ENCODE data around the gene GGT1. TPM values are rescaled to one million over a fixed set of nuclear protein-coding genes. Genes with fewer than 3 reads are reported as not detected.
"Not testable (repeated sequence)": the region's sequence is repeated elsewhere in the genome, so short reads cannot be mapped to it uniquely, and the experiment has no call there.

The GGT1 gene
- total RNA-seq, 1 donor from 2014 or later: 6.9 TPM

- peak in 1 of 2 donors; percentile 26 for DNase-seq (ENCODE audit: low read depth in 2 of 2)
These were observed 30.4 kb downstream of the GGT1 start for GRCh38 chr22:24633231-24634023.

GRCh38 chr22:24634776-24635389 lies 31.9 kb downstream of the GGT1 start:
- peak in 1 of 2 donors; percentile 3 for DNase-seq (ENCODE audit: low read depth in 2 of 2)

GRCh38 chr22:24636513-24636912 lies 33.5 kb downstream of the GGT1 start:
- DNase-seq (ENCODE audit: low read depth in 2 of 2): not testable (repeated sequence)

GRCh38 chr22:24642307-24642706 lies 39.3 kb downstream of the GGT1 start:
- DNase-seq (ENCODE audit: low read depth in 2 of 2): not testable (repeated sequence)

GRCh38 chr22:24644409-24644808 lies 41.4 kb downstream of the GGT1 start:
- not testable (repeated sequence) for DNase-seq (ENCODE audit: low read depth in 2 of 2)

- DNase-seq (ENCODE audit: low read depth in 2 of 2): not testable (repeated sequence)
These were observed 42.7 kb downstream of the GGT1 start for GRCh38 chr22:24645408-24646399.

- not testable (repeated sequence) for DNase-seq (ENCODE audit: low read depth in 2 of 2)
These were observed 43.8 kb downstream of the GGT1 start for GRCh38 chr22:24646756-24647155.

- DNase-seq (ENCODE audit: low read depth in 2 of 2): not testable (repeated sequence)
These were observed 46.4 kb downstream of the GGT1 start for GRCh38 chr22:24649371-24649770.

GRCh38 chr22:24650884-24651283 lies 47.9 kb downstream of the GGT1 start:
- DNase-seq (ENCODE audit: low read depth in 2 of 2): not testable (repeated sequence)

GRCh38 chr22:24665395-24665794 lies 62.4 kb downstream of the GGT1 start:
- not testable (repeated sequence) for DNase-seq (ENCODE audit: low read depth in 2 of 2)

- DNase-seq (ENCODE audit: low read depth in 2 of 2): not testable (repeated sequence)
These were observed 64.9 kb downstream of the GGT1 start for GRCh38 chr22:24667904-24668303.

GRCh38 chr22:24672532-24672931 lies 69.5 kb downstream of the GGT1 start:
- not testable (repeated sequence) for DNase-seq (ENCODE audit: low read depth in 2 of 2)

Other genes with a start within 250 kb of the GGT1 start
- 2.7 and 3.0 TPM in 2 replicates for gene ADORA2A, start 175.6 kb upstream of the GGT1 start, total RNA-seq
- under 0.01 TPM in 1 of 2 replicates, not detected in the other for gene UPB1, start 107.9 kb upstream of the GGT1 start, total RNA-seq
- 193 and 221 TPM in 2 replicates for gene GUCD1, start 48.1 kb upstream of the GGT1 start, total RNA-seq
- gene SNRPD3, start 47.2 kb upstream of the GGT1 start, total RNA-seq: 185 TPM in 2 replicates
- gene LRRC75B, start 10.1 kb upstream of the GGT1 start, total RNA-seq: 2.6 and 4.6 TPM in 2 replicates
- gene PIWIL3, start 171.5 kb downstream of the GGT1 start, total RNA-seq: under 0.01 and 0.13 TPM in 2 replicates
- gene SGSM1, start 203.0 kb downstream of the GGT1 start, total RNA-seq: 4.1 and 9.2 TPM in 2 replicates

Measured in dermis microvascular lymphatic vessel endothelial cell (primary cell).